22Rv1 (cell line): ENCODE data around the gene MEAF6.
"Not testable (repeated sequence)": the region's sequence is repeated elsewhere in the genome, so short reads cannot be mapped to it uniquely, and the experiment has no call there.

Experiments
- CTCF ChIP-seq: fragments of 450-650 bp; IDR thresholded peaks from 2 replicates; pipeline ENCODE4 v1.5.1; 2017; ENCODE audit warnings: mild to moderate bottlenecking
- ZFX ChIP-seq: fragments of 450-650 bp; IDR thresholded peaks from 2 replicates; pipeline ENCODE4 v1.6.1; 2017; ENCODE audit warnings: antibody characterized with exemption, borderline replicate concordance

- not testable (repeated sequence) for TF ChIP-seq CTCF, ZFX
Measured at GRCh38 chr1:37518929-37519328, 4.4 kb upstream of the MEAF6 start.
